Hepatocyte (in vitro differentiated cells): ENCODE measurements around the gene ADAMTS2.

Source experiments
- EZH2 ChIP-seq: fragments of 200-600 bp; sonication (generic); IDR thresholded peaks from 2 replicates; pipeline ENCODE4 v1.6.1; 2016; ENCODE audit warnings: antibody characterized with exemption, mild to moderate bottlenecking, borderline replicate concordance
- TF ChIP-seq, protein P1 (sequence below): fragments of 200-600 bp; sonication (generic); IDR thresholded peaks from 2 replicates; pipeline ENCODE4 v1.5.1; 2016; ENCODE audit warnings: antibody characterized with exemption, mild to moderate bottlenecking; ENCODE audit not compliant: poor library complexity

DNA sequence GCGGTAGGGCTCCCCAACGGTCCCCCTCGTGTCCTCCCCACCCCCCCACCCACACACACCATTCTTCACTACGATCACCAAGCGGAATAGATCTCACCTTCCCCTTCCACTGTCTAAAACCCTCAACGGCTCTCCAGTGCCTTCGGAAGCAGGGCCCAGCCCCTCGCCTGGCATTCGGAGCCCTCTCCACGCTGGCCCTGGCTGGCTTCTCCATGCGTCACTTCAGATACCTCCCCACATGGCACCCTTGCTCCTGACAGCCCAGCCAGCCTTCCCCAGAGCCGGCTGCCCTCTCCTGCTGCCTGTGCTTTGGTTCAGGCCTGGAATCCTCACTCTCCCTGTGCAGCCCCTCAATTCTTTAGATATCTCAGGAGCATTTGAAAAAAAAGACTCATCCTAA lies 158.5 kb downstream of the ADAMTS2 start:
- TF ChIP-seq, protein P1, sequence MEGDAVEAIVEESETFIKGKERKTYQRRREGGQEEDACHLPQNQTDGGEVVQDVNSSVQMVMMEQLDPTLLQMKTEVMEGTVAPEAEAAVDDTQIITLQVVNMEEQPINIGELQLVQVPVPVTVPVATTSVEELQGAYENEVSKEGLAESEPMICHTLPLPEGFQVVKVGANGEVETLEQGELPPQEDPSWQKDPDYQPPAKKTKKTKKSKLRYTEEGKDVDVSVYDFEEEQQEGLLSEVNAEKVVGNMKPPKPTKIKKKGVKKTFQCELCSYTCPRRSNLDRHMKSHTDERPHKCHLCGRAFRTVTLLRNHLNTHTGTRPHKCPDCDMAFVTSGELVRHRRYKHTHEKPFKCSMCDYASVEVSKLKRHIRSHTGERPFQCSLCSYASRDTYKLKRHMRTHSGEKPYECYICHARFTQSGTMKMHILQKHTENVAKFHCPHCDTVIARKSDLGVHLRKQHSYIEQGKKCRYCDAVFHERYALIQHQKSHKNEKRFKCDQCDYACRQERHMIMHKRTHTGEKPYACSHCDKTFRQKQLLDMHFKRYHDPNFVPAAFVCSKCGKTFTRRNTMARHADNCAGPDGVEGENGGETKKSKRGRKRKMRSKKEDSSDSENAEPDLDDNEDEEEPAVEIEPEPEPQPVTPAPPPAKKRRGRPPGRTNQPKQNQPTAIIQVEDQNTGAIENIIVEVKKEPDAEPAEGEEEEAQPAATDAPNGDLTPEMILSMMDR, result no peak
- no peak for TF ChIP-seq EZH2
